Activated naive CD8-positive, alpha-beta T cell treated with anti-CD3 and anti-CD28 coated beads for 36 hours (primary cell): Measurements from ENCODE around the gene EPG5. TPM values are rescaled to one million over a fixed set of nuclear protein-coding genes. Genes with fewer than 3 reads are reported as not detected.

Source experiments
- DNase-seq: peaks from one replicate; pipeline ENCODE4 v3.0.0; 2021
- H3K27ac Mint-ChIP-seq: one replicate; pipeline ENCODE4 v1.8.0; 2022; ENCODE audit warnings: mild to moderate bottlenecking, moderate library complexity, mixed read lengths
- H3K27me3 Mint-ChIP-seq: one replicate; pipeline ENCODE4 v1.8.0; 2022; ENCODE audit warnings: mild to moderate bottlenecking, mixed read lengths
- H3K36me3 Mint-ChIP-seq: one replicate; pipeline ENCODE4 v1.8.0; 2021; ENCODE audit warnings: mild to moderate bottlenecking, mixed read lengths
- H3K4me1 Mint-ChIP-seq: one replicate; pipeline ENCODE4 v1.8.0; 2021; ENCODE audit warnings: mixed read lengths
- H3K4me3 Mint-ChIP-seq: one replicate; pipeline ENCODE4 v1.8.0; 2022; ENCODE audit warnings: mild to moderate bottlenecking, moderate library complexity, mixed read lengths
- H3K9me3 Mint-ChIP-seq: one replicate; pipeline ENCODE4 v1.8.0; 2022; ENCODE audit warnings: mixed read lengths
- total RNA-seq, 2 experiments: library from RNA; stranded (reverse); gene quantifications; one replicate each; pipeline ENCODE4 v1.2.3, GENCODE V29; 2021

The EPG5 gene, protein sequence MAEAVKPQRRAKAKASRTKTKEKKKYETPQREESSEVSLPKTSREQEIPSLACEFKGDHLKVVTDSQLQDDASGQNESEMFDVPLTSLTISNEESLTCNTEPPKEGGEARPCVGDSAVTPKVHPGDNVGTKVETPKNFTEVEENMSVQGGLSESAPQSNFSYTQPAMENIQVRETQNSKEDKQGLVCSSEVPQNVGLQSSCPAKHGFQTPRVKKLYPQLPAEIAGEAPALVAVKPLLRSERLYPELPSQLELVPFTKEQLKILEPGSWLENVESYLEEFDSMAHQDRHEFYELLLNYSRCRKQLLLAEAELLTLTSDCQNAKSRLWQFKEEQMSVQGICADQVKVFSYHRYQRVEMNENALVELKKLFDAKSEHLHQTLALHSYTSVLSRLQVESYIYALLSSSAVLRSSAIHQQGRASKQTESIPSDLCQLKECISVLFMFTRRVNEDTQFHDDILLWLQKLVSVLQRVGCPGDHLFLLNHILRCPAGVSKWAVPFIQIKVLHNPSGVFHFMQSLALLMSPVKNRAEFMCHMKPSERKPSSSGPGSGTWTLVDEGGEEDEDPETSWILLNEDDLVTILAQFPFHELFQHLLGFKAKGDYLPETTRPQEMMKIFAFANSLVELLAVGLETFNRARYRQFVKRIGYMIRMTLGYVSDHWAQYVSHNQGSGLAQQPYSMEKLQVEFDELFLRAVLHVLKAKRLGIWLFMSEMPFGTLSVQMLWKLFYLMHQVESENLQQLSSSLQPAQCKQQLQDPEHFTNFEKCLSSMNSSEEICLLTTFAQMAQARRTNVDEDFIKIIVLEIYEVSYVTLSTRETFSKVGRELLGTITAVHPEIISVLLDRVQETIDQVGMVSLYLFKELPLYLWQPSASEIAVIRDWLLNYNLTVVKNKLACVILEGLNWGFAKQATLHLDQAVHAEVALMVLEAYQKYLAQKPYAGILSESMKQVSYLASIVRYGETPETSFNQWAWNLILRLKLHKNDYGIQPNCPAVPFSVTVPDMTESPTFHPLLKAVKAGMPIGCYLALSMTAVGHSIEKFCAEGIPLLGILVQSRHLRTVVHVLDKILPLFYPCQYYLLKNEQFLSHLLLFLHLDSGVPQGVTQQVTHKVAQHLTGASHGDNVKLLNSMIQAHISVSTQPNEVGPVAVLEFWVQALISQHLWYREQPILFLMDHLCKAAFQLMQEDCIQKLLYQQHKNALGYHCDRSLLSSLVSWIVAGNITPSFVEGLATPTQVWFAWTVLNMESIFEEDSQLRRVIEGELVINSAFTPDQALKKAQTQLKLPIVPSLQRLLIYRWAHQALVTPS (N-terminal part only)
- 10 to 100 TPM; 12.9 to 13.8 TPM for total RNA-seq

GRCh38 chr18:45967007-45967706, at the start of gene EPG5:
EPG5 (minus strand) TSS chr18:45967329; CDS start chr18:45967239, 90 bp downstream.
- DNase-seq = peak; percentile 94
- Mint-ChIP-seq H3K27me3 (no peaks in the 10 kb centered on the region), H3K9me3 (no peaks in the 10 kb centered on the region), H3K4me3 (peak within 1 kb of the TSS; percentile 97), H3K4me1 (peaks cover 32% of the 10 kb centered on the region), H3K27ac (peak within 1 kb of the TSS; percentile 90), H3K36me3 (peaks cover 9% of the 10 kb centered on the region)

DNA sequence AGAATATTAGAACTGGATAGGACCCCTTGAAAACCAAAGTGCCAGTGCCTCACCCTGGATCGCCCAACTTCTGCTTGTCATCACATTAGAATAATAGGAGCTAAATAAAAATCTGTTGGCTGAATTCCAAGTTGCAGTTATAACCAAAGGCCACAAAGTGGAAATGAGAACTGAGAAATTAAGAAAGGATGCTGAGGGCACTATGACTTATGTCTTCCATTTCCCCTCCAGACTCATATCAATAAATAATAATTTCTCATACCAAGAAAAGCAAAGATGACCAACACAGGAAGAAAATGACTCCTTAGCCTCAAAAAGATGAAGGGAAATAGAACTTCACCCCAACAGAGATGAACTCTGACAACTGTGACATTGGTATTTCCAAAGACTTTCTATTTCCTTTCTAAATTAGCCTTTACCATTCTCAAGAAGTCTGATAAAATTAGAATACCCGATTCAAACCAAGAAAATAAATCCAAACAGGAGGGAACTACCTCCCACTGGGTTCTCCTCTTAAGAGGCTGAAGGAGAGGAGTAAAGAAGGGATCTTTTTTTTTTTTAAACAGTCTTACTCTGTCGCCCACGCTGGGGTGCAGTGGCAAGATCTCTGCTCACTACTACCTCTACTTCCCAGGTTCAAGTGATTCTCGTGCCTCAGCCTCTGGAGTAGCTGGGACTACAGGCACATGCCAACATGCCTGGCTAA, 46.5 kb upstream of the EPG5 start:
- peaks cover 42% of the 10 kb centered on the region for H3K36me3 Mint-ChIP-seq
- H3K4me3 Mint-ChIP-seq = peak overlapping the region; percentile 18
- peak; percentile 16 for DNase-seq
- H3K27me3 Mint-ChIP-seq = no peaks in the 10 kb centered on the region
- peaks cover 25% of the 10 kb centered on the region for H3K4me1 Mint-ChIP-seq
- H3K9me3 Mint-ChIP-seq = no peaks in the 10 kb centered on the region
- peak overlapping the region; percentile 84 for H3K27ac Mint-ChIP-seq

- peaks cover 41% of the 10 kb centered on the region for H3K36me3 Mint-ChIP-seq
Measured at GRCh38 chr18:46010676-46011075, 43.5 kb upstream of the EPG5 start.

GRCh38 chr18:46010050-46010449, 42.9 kb upstream of the EPG5 start:
- Mint-ChIP-seq H3K27me3 (no peaks in the 10 kb centered on the region), H3K36me3 (peaks cover 38% of the 10 kb centered on the region), H3K4me3 (no peak overlapping the region), H3K4me1 (peaks cover 25% of the 10 kb centered on the region), H3K9me3 (no peaks in the 10 kb centered on the region), H3K27ac (no peak overlapping the region)
- DNase-seq = no peak

More at GRCh38 chr18:46010676-46011075, 43.5 kb upstream of the EPG5 start:
- no peak overlapping the region for H3K4me3 Mint-ChIP-seq
- no peak overlapping the region for H3K27ac Mint-ChIP-seq
- no peaks in the 10 kb centered on the region for H3K9me3 Mint-ChIP-seq
- no peak for DNase-seq
- peaks cover 25% of the 10 kb centered on the region for H3K4me1 Mint-ChIP-seq
- H3K27me3 Mint-ChIP-seq = no peaks in the 10 kb centered on the region

DNA sequence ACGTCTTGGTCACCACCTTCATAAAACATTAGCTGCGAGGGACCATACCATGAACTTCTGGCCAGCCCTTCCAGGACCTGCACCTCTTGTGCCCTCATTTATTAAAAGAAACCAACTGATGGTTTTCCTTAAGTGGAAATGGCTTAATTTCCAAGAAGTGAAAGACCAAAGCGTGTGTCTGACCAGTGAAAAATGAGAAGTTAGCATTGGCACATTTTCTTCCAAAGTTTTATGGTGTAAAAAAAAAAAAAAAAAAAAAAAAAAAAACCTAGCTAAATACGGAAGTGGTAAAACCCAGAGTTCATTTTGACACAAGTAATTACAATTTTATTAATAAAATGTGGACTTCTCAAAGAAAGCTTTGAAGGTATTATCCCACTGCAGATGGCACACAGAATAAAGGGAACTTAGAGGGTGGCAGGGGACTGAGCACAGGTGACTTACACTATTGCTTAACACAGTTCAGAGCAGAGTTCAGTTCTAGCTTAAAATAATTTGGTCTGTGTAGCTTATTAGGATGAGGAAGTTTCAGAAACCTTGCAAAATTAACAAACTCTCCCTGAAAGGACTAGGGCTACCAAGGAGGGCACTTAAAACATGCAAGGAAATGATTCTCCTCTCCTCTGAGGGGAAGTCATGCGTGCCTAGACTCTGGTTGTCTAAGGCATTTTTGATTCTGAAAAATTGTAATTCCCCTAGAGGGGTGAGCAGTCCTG, 42.2 kb upstream of the EPG5 start:
- H3K36me3 Mint-ChIP-seq = peaks cover 38% of the 10 kb centered on the region
- H3K4me3 Mint-ChIP-seq = no peak overlapping the region
- no peak for DNase-seq
- H3K27ac Mint-ChIP-seq = no peak overlapping the region
- H3K9me3 Mint-ChIP-seq = no peaks in the 10 kb centered on the region
- H3K4me1 Mint-ChIP-seq = peaks cover 19% of the 10 kb centered on the region
- H3K27me3 Mint-ChIP-seq = no peaks in the 10 kb centered on the region

- H3K9me3 Mint-ChIP-seq = no peaks in the 10 kb centered on the region
- no peak for DNase-seq
Measured at GRCh38 chr18:46008531-46008930, 41.4 kb upstream of the EPG5 start.

DNA sequence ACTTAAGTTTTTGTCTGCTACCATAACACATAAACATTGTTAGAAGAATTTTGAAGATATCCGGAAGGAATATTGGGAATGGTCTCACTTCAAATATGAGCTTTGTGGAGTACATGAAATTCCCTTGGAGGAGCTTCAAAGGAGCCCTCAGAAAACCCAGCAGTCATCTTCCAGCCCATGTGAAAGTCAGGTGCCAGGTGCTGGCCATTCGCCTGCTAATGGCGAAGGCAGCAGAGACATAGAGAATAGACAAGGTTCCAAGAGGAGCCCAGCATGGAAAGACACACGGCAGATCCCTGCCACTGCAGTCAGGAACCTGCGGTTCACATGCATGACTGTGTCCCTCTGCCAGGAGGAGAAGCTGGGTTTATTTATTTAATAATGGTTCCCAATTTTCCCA, 40.0 kb upstream of the EPG5 start:
- Mint-ChIP-seq H3K9me3 (peaks cover 9% of the 10 kb centered on the region), H3K36me3 (peaks cover 44% of the 10 kb centered on the region), H3K4me3 (no peak overlapping the region), H3K4me1 (peaks cover 5% of the 10 kb centered on the region), H3K27me3 (no peaks in the 10 kb centered on the region), H3K27ac (no peak overlapping the region)
- DNase-seq = no peak

More at GRCh38 chr18:46008531-46008930, 41.4 kb upstream of the EPG5 start:
- peaks cover 11% of the 10 kb centered on the region for H3K4me1 Mint-ChIP-seq
- no peaks in the 10 kb centered on the region for H3K27me3 Mint-ChIP-seq
- no peak overlapping the region for H3K27ac Mint-ChIP-seq
- peaks cover 36% of the 10 kb centered on the region for H3K36me3 Mint-ChIP-seq
- no peak overlapping the region for H3K4me3 Mint-ChIP-seq

DNA sequence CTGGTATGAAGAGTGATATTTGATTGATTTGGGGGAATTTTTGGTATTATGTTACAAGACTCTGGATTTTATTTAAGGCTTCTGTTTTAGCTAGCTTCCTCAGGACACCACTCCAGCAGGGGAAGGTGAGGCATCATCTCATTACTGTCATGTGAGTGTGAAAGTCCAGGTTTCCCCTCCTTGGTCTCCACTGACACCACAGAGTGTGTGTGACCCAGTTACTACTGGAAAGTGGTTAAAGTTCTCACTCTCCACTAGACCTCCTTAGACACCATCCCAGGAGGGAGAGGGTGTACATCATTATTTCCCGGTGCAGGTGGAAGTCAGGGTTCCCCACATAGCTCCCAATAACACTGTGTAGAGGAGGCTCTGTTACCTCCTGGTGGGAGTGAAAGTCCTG, 35.8 kb upstream of the EPG5 start:
- H3K9me3 Mint-ChIP-seq = peaks cover 20% of the 10 kb centered on the region

GRCh38 chr18:46001892-46002291, 34.8 kb upstream of the EPG5 start:
- H3K27me3 Mint-ChIP-seq = no peaks in the 10 kb centered on the region
- H3K4me3 Mint-ChIP-seq = no peak overlapping the region
- H3K36me3 Mint-ChIP-seq = peaks cover 58% of the 10 kb centered on the region
- DNase-seq = no peak
- H3K27ac Mint-ChIP-seq = no peak overlapping the region
- H3K4me1 Mint-ChIP-seq = peaks cover 34% of the 10 kb centered on the region
- H3K9me3 Mint-ChIP-seq = peaks cover 20% of the 10 kb centered on the region

More for the DNA sequence above, 35.8 kb upstream of the EPG5 start:
- no peaks in the 10 kb centered on the region for H3K27me3 Mint-ChIP-seq
- H3K4me1 Mint-ChIP-seq = peaks cover 28% of the 10 kb centered on the region
- peaks cover 53% of the 10 kb centered on the region for H3K36me3 Mint-ChIP-seq
- H3K27ac Mint-ChIP-seq = no peak overlapping the region
- H3K4me3 Mint-ChIP-seq = no peak overlapping the region
- DNase-seq = no peak

GRCh38 chr18:46001074-46001473, 33.9 kb upstream of the EPG5 start:
- Mint-ChIP-seq H3K27ac (no peak overlapping the region), H3K4me3 (no peak overlapping the region), H3K4me1 (peaks cover 37% of the 10 kb centered on the region), H3K27me3 (no peaks in the 10 kb centered on the region), H3K36me3 (peaks cover 65% of the 10 kb centered on the region), H3K9me3 (peaks cover 20% of the 10 kb centered on the region)
- DNase-seq = no peak

GRCh38 chr18:45999536-45999935, 32.4 kb upstream of the EPG5 start:
- peaks cover 20% of the 10 kb centered on the region for H3K9me3 Mint-ChIP-seq
- no peak overlapping the region for H3K4me3 Mint-ChIP-seq
- no peaks in the 10 kb centered on the region for H3K27me3 Mint-ChIP-seq
- H3K27ac Mint-ChIP-seq = peak overlapping the region; percentile 40
- DNase-seq = no peak
- H3K36me3 Mint-ChIP-seq = peaks cover 67% of the 10 kb centered on the region
- peaks cover 37% of the 10 kb centered on the region for H3K4me1 Mint-ChIP-seq

DNA sequence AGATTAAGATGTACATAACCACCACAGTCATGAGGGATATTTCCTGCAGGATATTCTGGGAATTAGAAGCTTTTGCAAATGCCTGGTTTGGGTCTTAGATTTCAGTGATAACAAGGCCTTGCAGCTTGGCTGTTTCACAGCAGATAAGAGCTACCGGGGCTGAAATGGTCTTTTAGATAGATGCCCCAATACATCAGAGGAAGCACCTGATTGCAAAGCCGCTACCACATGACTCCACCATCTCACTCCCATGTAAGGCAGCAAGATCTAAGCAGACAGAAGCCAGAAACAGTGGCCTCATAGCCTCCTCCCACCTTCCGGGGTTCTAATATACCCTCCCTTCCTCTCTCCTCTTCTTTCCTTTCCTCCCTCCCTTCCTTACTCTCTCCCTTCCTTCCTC, 31.1 kb upstream of the EPG5 start:
- peaks cover 20% of the 10 kb centered on the region for H3K9me3 Mint-ChIP-seq
- H3K27ac Mint-ChIP-seq = peak overlapping the region; percentile 90
- peaks cover 68% of the 10 kb centered on the region for H3K36me3 Mint-ChIP-seq
- H3K4me3 Mint-ChIP-seq = peak overlapping the region; percentile 44
- no peaks in the 10 kb centered on the region for H3K27me3 Mint-ChIP-seq
- H3K4me1 Mint-ChIP-seq = peaks cover 37% of the 10 kb centered on the region
- peak; percentile 11 for DNase-seq

GRCh38 chr18:45997700-45998151, 30.6 kb upstream of the EPG5 start:
- Mint-ChIP-seq H3K4me1 (peaks cover 37% of the 10 kb centered on the region), H3K27me3 (no peaks in the 10 kb centered on the region), H3K9me3 (peaks cover 17% of the 10 kb centered on the region), H3K27ac (peak overlapping the region; percentile 90), H3K4me3 (peak overlapping the region; percentile 44), H3K36me3 (peaks cover 63% of the 10 kb centered on the region)
- peak; percentile 34 for DNase-seq
